HEK293 (cell line): ENCODE measurements around the gene ME3.

Experiments
- CTCF ChIA-PET: fragments of 350-600 bp; formaldehyde crosslinking; extraction: SDS; loops from one replicate; lab custom pipeline; 2021; ENCODE audit warnings: antibody characterized with exemption; lab: Yijun Ruan, JAX
- POLR2A ChIA-PET: fragments of 300-600 bp; formaldehyde crosslinking; extraction: SDS; loops from one replicate; lab custom pipeline; 2020; ENCODE audit warnings: antibody characterized with exemption, inconsistent platforms; lab: Yijun Ruan, JAX
- H3K27ac ChIP-seq: fragments of 200-500 bp; sonication (Bioruptor generic); 2 replicates; pipeline ENCODE4 v1.5.1; 2014; ENCODE audit warnings: low read depth, low read length, control low read depth, inconsistent platforms; ENCODE audit errors: extremely low read depth
- H3K36me3 ChIP-seq, 2 experiments: fragments of 200-500 bp in 1 of 2; sonication (Bioruptor generic) in 1 of 2; 1 replicate in 1 of 2; 2 replicates in 1 of 2; pipeline ENCODE4 v1.5.1; 2014 to 2017; ENCODE audit warnings: inconsistent platforms in 2 of 2, low read length in 2 of 2; ENCODE audit not compliant: control insufficient read depth in 2 of 2, insufficient read depth in 1 of 2
- H3K4me1 ChIP-seq: fragments of 200-500 bp; sonication (Bioruptor generic); 2 replicates; pipeline ENCODE4 v1.5.1; 2014; ENCODE audit warnings: mild to moderate bottlenecking, low read length, inconsistent platforms; ENCODE audit not compliant: control insufficient read depth, insufficient read depth
- H3K4me3 ChIP-seq: 2 replicates; pipeline ENCODE4 v1.5.1; 2011; ENCODE audit warnings: low read depth, mild to moderate bottlenecking, control low read depth, low read length, moderate library complexity
- H3K9me3 ChIP-seq: fragments of 200-500 bp; sonication (Bioruptor generic); 2 replicates; pipeline ENCODE4 v1.5.1; 2014; ENCODE audit warnings: low read depth, low read length, inconsistent platforms; ENCODE audit not compliant: control insufficient read depth, insufficient read depth
- BCL11A ChIP-seq: fragments of 450-650 bp; formaldehyde crosslinking; IDR thresholded peaks from 2 replicates; pipeline ENCODE4 v1.5.1; 2016; ENCODE audit warnings: low read depth, missing biosample characterization, missing genetic modification characterization
- GLI4 ChIP-seq: fragments of 450-650 bp; formaldehyde crosslinking; IDR thresholded peaks from 2 replicates; pipeline ENCODE4 v1.5.1; 2016; ENCODE audit warnings: missing biosample characterization, missing genetic modification characterization
- SCRT1 ChIP-seq: fragments of 450-650 bp; formaldehyde crosslinking; IDR thresholded peaks from 2 replicates; pipeline ENCODE4 v1.5.1; 2016; ENCODE audit warnings: missing biosample characterization, missing genetic modification characterization, borderline replicate concordance
- SETDB1 ChIP-seq: IDR thresholded peaks from one replicate; pipeline ENCODE4 v1.6.1; 2017; ENCODE audit warnings: mild to moderate bottlenecking, low read length, moderate library complexity, mixed read lengths; ENCODE audit not compliant: insufficient read length
- SP2 ChIP-seq: fragments of 450-650 bp; formaldehyde crosslinking; IDR thresholded peaks from 2 replicates; pipeline ENCODE4 v1.5.1; 2016; ENCODE audit warnings: missing biosample characterization, missing genetic modification characterization
- SP7 ChIP-seq: fragments of 450-650 bp; formaldehyde crosslinking; IDR thresholded peaks from 2 replicates; pipeline ENCODE4 v1.5.1; 2016; ENCODE audit warnings: missing biosample characterization, missing genetic modification characterization
- TCF7L2 ChIP-seq: IDR thresholded peaks from 2 replicates; pipeline ENCODE4 v1.6.1; 2011; ENCODE audit warnings: low read depth, mild to moderate bottlenecking, inconsistent platforms, low read length, moderate library complexity, borderline replicate concordance
- ZBTB11 ChIP-seq: fragments of 450-650 bp; formaldehyde crosslinking; conservative IDR thresholded peaks from 2 replicates; pipeline ENCODE4 v1.5.1; 2016; ENCODE audit warnings: low read depth, missing biosample characterization, missing genetic modification characterization
- ZBTB21 ChIP-seq: fragments of 450-650 bp; formaldehyde crosslinking; IDR thresholded peaks from 2 replicates; pipeline ENCODE4 v1.5.1; 2017; ENCODE audit warnings: missing biosample characterization, missing genetic modification characterization
- ZBTB7A ChIP-seq: fragments of 450-650 bp; formaldehyde crosslinking; IDR thresholded peaks from 2 replicates; pipeline ENCODE4 v1.5.1; 2016; ENCODE audit warnings: low read depth, missing biosample characterization, missing genetic modification characterization
- ZFP69B ChIP-seq: fragments of 450-650 bp; formaldehyde crosslinking; IDR thresholded peaks from 2 replicates; pipeline ENCODE4 v1.5.1; 2016; ENCODE audit warnings: missing biosample characterization, missing genetic modification characterization
- ZNF10 ChIP-seq: fragments of 450-650 bp; formaldehyde crosslinking; IDR thresholded peaks from 2 replicates; pipeline ENCODE4 v1.5.1; 2017; ENCODE audit warnings: missing biosample characterization, missing genetic modification characterization
- ZNF16 ChIP-seq: fragments of 450-650 bp; formaldehyde crosslinking; IDR thresholded peaks from 2 replicates; pipeline ENCODE4 v1.5.1; 2016; ENCODE audit warnings: low read depth, missing biosample characterization, missing genetic modification characterization
- ZNF239 ChIP-seq: fragments of 450-650 bp; formaldehyde crosslinking; IDR thresholded peaks from 2 replicates; pipeline ENCODE4 v1.5.1; 2016; ENCODE audit warnings: missing biosample characterization, missing genetic modification characterization
- ZNF24 ChIP-seq: fragments of 450-650 bp; formaldehyde crosslinking; IDR thresholded peaks from 2 replicates; pipeline ENCODE4 v1.5.1; 2016; ENCODE audit warnings: missing biosample characterization, missing genetic modification characterization
- ZNF292 ChIP-seq: fragments of 450-650 bp; formaldehyde crosslinking; IDR thresholded peaks from 2 replicates; pipeline ENCODE4 v1.5.1; 2016; ENCODE audit warnings: low read depth, missing biosample characterization, missing genetic modification characterization, borderline replicate concordance
- ZNF404 ChIP-seq: fragments of 450-650 bp; formaldehyde crosslinking; IDR thresholded peaks from 2 replicates; pipeline ENCODE4 v1.5.1; 2017; ENCODE audit warnings: missing biosample characterization, missing genetic modification characterization
- ZNF423 ChIP-seq: fragments of 450-650 bp; formaldehyde crosslinking; IDR thresholded peaks from 2 replicates; pipeline ENCODE4 v1.5.1; 2016; ENCODE audit warnings: missing biosample characterization, missing genetic modification characterization
- ZNF561 ChIP-seq: fragments of 450-650 bp; IDR thresholded peaks from 2 replicates; pipeline ENCODE4 v1.5.1; 2018; ENCODE audit warnings: missing biosample characterization, missing genetic modification characterization, borderline replicate concordance
- ZNF580 ChIP-seq: fragments of 450-650 bp; formaldehyde crosslinking; IDR thresholded peaks from 2 replicates; pipeline ENCODE4 v1.5.1; 2016; ENCODE audit warnings: missing biosample characterization, missing genetic modification characterization
- ZNF596 ChIP-seq: fragments of 450-650 bp; IDR thresholded peaks from 2 replicates; pipeline ENCODE4 v1.5.0; 2018; ENCODE audit warnings: missing biosample characterization, mild to moderate bottlenecking, missing genetic modification characterization, moderate library complexity
- ZNF623 ChIP-seq: fragments of 450-650 bp; formaldehyde crosslinking; IDR thresholded peaks from 2 replicates; pipeline ENCODE4 v1.5.1; 2016; ENCODE audit warnings: missing biosample characterization, missing genetic modification characterization
- ZNF747 ChIP-seq: fragments of 450-650 bp; formaldehyde crosslinking; IDR thresholded peaks from 2 replicates; pipeline ENCODE4 v1.5.1; 2016; ENCODE audit warnings: missing biosample characterization, missing genetic modification characterization
- ZNF777 ChIP-seq: fragments of 450-650 bp; formaldehyde crosslinking; IDR thresholded peaks from 2 replicates; pipeline ENCODE4 v1.5.1; 2017; ENCODE audit warnings: missing biosample characterization, missing genetic modification characterization, borderline replicate concordance
- ZSCAN16 ChIP-seq: fragments of 450-650 bp; formaldehyde crosslinking; IDR thresholded peaks from 2 replicates; pipeline ENCODE4 v1.5.1; 2016; ENCODE audit warnings: missing biosample characterization, missing genetic modification characterization
- TF ChIP-seq, protein P1 (sequence below): fragments of 450-650 bp; formaldehyde crosslinking; IDR thresholded peaks from 2 replicates; pipeline ENCODE4 v1.5.1; 2016; ENCODE audit warnings: missing biosample characterization, missing genetic modification characterization
- TF ChIP-seq, protein P2 (sequence below): fragments of 450-650 bp; formaldehyde crosslinking; IDR thresholded peaks from 2 replicates; pipeline ENCODE4 v1.5.1; 2016; ENCODE audit warnings: missing biosample characterization, missing genetic modification characterization
- TF ChIP-seq, protein P3 (sequence below): fragments of 450-650 bp; formaldehyde crosslinking; IDR thresholded peaks from 2 replicates; pipeline ENCODE4 v1.5.1; 2017; ENCODE audit warnings: missing biosample characterization, missing genetic modification characterization

Gene ME3

DNA sequence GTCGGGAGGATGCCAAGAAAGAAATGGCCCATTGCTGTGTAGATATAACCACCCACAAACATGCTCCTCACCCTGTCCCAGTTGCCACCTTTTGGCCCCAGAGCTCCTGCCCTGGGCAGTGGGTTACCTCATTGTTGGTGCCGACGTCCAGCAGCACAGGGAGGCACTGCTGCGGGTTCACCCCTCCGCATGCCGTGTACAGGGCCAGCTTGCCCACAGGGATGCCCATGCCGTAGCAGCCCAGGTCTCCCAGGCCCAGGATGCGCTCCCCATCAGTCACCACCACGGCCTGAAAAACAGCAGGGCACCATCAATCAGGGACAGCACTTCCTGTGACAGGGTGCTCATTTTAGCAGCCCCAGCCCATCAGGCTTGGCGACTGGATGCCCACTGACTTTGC lies 174.6 kb downstream of the ME3 start:
- TF ChIP-seq ZBTB21 (no peak), ZNF10 (no peak), SP2 (tag by site-specific recombination) (no peak), ZNF747 (tag by site-specific recombination) (no peak), TCF7L2 (no peak), SETDB1 (no peak), BCL11A (tag by site-specific recombination) (no peak), ZBTB11 (no peak), GLI4 (tag by site-specific recombination) (no peak), ZNF423 (no peak), ZNF16 (no peak), SCRT1 (tag by site-specific recombination) (no peak), ZBTB7A (tag by site-specific recombination) (no peak), ZNF596 (tag by site-specific recombination) (no peak), ZNF623 (no peak)
- ChIA-PET CTCF (interaction anchor here (1.0 to 1.5 kb wide), 2 partner anchors 9 to 111 kb away, joined by 6 to 13 read pairs; no protein-coding TSS in a partner anchor), POLR2A (no interaction called here)
- H3K4me3 ChIP-seq, result no peak overlapping the region
- H3K27ac ChIP-seq, result no peak overlapping the region
- no peaks in the 10 kb centered on the region for H3K4me1 ChIP-seq
- H3K36me3 ChIP-seq, result no peaks in the 10 kb centered on the region
- H3K9me3 ChIP-seq, result no peaks in the 10 kb centered on the region

GRCh38 chr11:86497310-86497709 lies 175.1 kb downstream of the ME3 start:
- no peak overlapping the region for H3K4me3 ChIP-seq
- H3K27ac ChIP-seq, result no peak overlapping the region
- no peaks in the 10 kb centered on the region for H3K9me3 ChIP-seq
- no peaks in the 10 kb centered on the region for H3K4me1 ChIP-seq
- H3K36me3 ChIP-seq, result no peaks in the 10 kb centered on the region
- no peak for TF ChIP-seq ZNF747 (tag by site-specific recombination)
- no peak for TF ChIP-seq ZSCAN16 (tag by site-specific recombination)
- TF ChIP-seq ZNF777 (tag by site-specific recombination), result no peak
- TF ChIP-seq BCL11A (tag by site-specific recombination), result no peak
- TF ChIP-seq, protein P1, sequence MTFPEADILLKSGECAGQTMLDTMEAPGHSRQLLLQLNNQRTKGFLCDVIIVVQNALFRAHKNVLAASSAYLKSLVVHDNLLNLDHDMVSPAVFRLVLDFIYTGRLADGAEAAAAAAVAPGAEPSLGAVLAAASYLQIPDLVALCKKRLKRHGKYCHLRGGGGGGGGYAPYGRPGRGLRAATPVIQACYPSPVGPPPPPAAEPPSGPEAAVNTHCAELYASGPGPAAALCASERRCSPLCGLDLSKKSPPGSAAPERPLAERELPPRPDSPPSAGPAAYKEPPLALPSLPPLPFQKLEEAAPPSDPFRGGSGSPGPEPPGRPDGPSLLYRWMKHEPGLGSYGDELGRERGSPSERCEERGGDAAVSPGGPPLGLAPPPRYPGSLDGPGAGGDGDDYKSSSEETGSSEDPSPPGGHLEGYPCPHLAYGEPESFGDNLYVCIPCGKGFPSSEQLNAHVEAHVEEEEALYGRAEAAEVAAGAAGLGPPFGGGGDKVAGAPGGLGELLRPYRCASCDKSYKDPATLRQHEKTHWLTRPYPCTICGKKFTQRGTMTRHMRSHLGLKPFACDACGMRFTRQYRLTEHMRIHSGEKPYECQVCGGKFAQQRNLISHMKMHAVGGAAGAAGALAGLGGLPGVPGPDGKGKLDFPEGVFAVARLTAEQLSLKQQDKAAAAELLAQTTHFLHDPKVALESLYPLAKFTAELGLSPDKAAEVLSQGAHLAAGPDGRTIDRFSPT (tag by site-specific recombination), result no peak
- no peak for TF ChIP-seq ZNF239 (tag by site-specific recombination)
- TF ChIP-seq, protein P2, sequence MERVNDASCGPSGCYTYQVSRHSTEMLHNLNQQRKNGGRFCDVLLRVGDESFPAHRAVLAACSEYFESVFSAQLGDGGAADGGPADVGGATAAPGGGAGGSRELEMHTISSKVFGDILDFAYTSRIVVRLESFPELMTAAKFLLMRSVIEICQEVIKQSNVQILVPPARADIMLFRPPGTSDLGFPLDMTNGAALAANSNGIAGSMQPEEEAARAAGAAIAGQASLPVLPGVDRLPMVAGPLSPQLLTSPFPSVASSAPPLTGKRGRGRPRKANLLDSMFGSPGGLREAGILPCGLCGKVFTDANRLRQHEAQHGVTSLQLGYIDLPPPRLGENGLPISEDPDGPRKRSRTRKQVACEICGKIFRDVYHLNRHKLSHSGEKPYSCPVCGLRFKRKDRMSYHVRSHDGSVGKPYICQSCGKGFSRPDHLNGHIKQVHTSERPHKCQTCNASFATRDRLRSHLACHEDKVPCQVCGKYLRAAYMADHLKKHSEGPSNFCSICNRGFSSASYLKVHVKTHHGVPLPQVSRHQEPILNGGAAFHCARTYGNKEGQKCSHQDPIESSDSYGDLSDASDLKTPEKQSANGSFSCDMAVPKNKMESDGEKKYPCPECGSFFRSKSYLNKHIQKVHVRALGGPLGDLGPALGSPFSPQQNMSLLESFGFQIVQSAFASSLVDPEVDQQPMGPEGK (tag by site-specific recombination), result no peak
- no peak for TF ChIP-seq ZNF404 (tag by site-specific recombination)
- no peak for TF ChIP-seq ZNF580 (tag by site-specific recombination)
- no peak for TF ChIP-seq ZNF292 (tag by site-specific recombination)
- TF ChIP-seq, protein P3, sequence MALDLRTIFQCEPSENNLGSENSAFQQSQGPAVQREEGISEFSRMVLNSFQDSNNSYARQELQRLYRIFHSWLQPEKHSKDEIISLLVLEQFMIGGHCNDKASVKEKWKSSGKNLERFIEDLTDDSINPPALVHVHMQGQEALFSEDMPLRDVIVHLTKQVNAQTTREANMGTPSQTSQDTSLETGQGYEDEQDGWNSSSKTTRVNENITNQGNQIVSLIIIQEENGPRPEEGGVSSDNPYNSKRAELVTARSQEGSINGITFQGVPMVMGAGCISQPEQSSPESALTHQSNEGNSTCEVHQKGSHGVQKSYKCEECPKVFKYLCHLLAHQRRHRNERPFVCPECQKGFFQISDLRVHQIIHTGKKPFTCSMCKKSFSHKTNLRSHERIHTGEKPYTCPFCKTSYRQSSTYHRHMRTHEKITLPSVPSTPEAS, result no peak
- TF ChIP-seq ZNF561 (tag by site-specific recombination), result no peak
- no peak for TF ChIP-seq SP7 (tag by site-specific recombination)
- no peak for TF ChIP-seq ZFP69B (tag by site-specific recombination)
- TF ChIP-seq ZNF24, result no peak
- POLR2A ChIA-PET, result interaction anchor here (0.8 kb wide), 1 partner anchor 12 kb away, joined by 3 read pairs; no protein-coding TSS in a partner anchor
- CTCF ChIA-PET, result interaction anchor here (1.5 kb wide), 1 partner anchor 10 kb away, joined by 13 read pairs; no protein-coding TSS in a partner anchor
